NT2/D1 (cell line): ENCODE data around the gene ARL15.

Experiments
- DNase-seq: peaks from one replicate; pipeline ENCODE4 v3.0.0-alpha.2; 2011; ENCODE audit warnings: low read depth, low spot score
- H3K27me3 ChIP-seq: 2 replicates; pipeline ENCODE4 v1.6.0; 2011; ENCODE audit warnings: mild to moderate bottlenecking; ENCODE audit not compliant: insufficient read length, insufficient read depth
- H3K36me3 ChIP-seq: 2 replicates; pipeline ENCODE4 v1.6.1; 2011; ENCODE audit warnings: mild to moderate bottlenecking, low read length, mixed read lengths; ENCODE audit not compliant: insufficient read depth, insufficient read length
- H3K4me1 ChIP-seq: 2 replicates; pipeline ENCODE4 v1.5.1; 2011; ENCODE audit not compliant: insufficient read depth, insufficient read length
- H3K4me3 ChIP-seq: 2 replicates; pipeline ENCODE4 v1.5.1; 2011; ENCODE audit warnings: low read depth; ENCODE audit not compliant: insufficient read length
- H3K9ac ChIP-seq: 2 replicates; pipeline ENCODE4 v1.6.0; 2011; ENCODE audit warnings: low read depth; ENCODE audit not compliant: insufficient read length
- H3K9me3 ChIP-seq: 2 replicates; pipeline ENCODE4 v1.5.1; 2011; ENCODE audit warnings: mild to moderate bottlenecking, low read length; ENCODE audit not compliant: insufficient read depth
- SUZ12 ChIP-seq: IDR thresholded peaks from 2 replicates; pipeline ENCODE4 v1.6.1; 2011; ENCODE audit not compliant: insufficient read length, insufficient read depth; ENCODE audit errors: extremely low read depth
- YY1 ChIP-seq: IDR thresholded peaks from 2 replicates; pipeline ENCODE4 v1.6.1; 2011; ENCODE audit not compliant: insufficient read length, insufficient read depth
- ZNF274 ChIP-seq: IDR thresholded peaks from 2 replicates; pipeline ENCODE4 v1.6.1; 2011; ENCODE audit warnings: mild to moderate bottlenecking, low read depth, low read length

The ARL15 gene

GRCh38 chr5:54162184-54162583 lies 148.2 kb downstream of the ARL15 start:
- Histone ChIP-seq H3K9me3 (no peaks in the 10 kb centered on the region), H3K9ac (no peak overlapping the region), H3K36me3 (no peaks in the 10 kb centered on the region), H3K27me3 (no peaks in the 10 kb centered on the region), H3K4me1 (no peaks in the 10 kb centered on the region), H3K4me3 (no peak overlapping the region)
- TF ChIP-seq YY1 (no peak), SUZ12 (no peak), ZNF274 (no peak)
- DNase-seq = no peak

GRCh38 chr5:54160329-54160728 lies 150.0 kb downstream of the ARL15 start:
- no peak for DNase-seq
- H3K9me3 ChIP-seq = no peaks in the 10 kb centered on the region
- H3K36me3 ChIP-seq = peaks cover 3% of the 10 kb centered on the region
- H3K9ac ChIP-seq = no peak overlapping the region
- H3K4me3 ChIP-seq = no peak overlapping the region
- no peaks in the 10 kb centered on the region for H3K27me3 ChIP-seq
- H3K4me1 ChIP-seq = no peaks in the 10 kb centered on the region
- no peak for TF ChIP-seq ZNF274
- no peak for TF ChIP-seq YY1
- TF ChIP-seq SUZ12 = no peak

- Histone ChIP-seq H3K9ac (no peak overlapping the region), H3K4me1 (no peaks in the 10 kb centered on the region), H3K4me3 (no peak overlapping the region), H3K9me3 (no peaks in the 10 kb centered on the region), H3K36me3 (peaks cover 3% of the 10 kb centered on the region), H3K27me3 (no peaks in the 10 kb centered on the region)
- no peak for DNase-seq
- TF ChIP-seq ZNF274 (no peak), YY1 (no peak), SUZ12 (no peak)
Observed at GRCh38 chr5:54159893-54160195, 150.5 kb downstream of the ARL15 start.

- no peak for DNase-seq
- Histone ChIP-seq H3K4me1 (no peaks in the 10 kb centered on the region), H3K27me3 (no peaks in the 10 kb centered on the region), H3K36me3 (peaks cover 3% of the 10 kb centered on the region), H3K9ac (no peak overlapping the region), H3K9me3 (no peaks in the 10 kb centered on the region), H3K4me3 (no peak overlapping the region)
- TF ChIP-seq ZNF274 = no peak
- no peak for TF ChIP-seq YY1
- TF ChIP-seq SUZ12 = no peak
Observed at GRCh38 chr5:54159153-54159892, 151.1 kb downstream of the ARL15 start.

- Histone ChIP-seq H3K9me3 (no peaks in the 10 kb centered on the region), H3K4me1 (no peaks in the 10 kb centered on the region), H3K4me3 (no peak overlapping the region), H3K36me3 (peaks cover 3% of the 10 kb centered on the region), H3K9ac (no peak overlapping the region), H3K27me3 (no peaks in the 10 kb centered on the region)
- TF ChIP-seq ZNF274 = no peak
- no peak for TF ChIP-seq SUZ12
- TF ChIP-seq YY1 = no peak
- DNase-seq = no peak
Observed at GRCh38 chr5:54156577-54156976, 153.8 kb downstream of the ARL15 start.

- Histone ChIP-seq H3K9me3 (no peaks in the 10 kb centered on the region), H3K9ac (no peak overlapping the region), H3K36me3 (no peaks in the 10 kb centered on the region), H3K4me3 (no peak overlapping the region), H3K27me3 (no peaks in the 10 kb centered on the region), H3K4me1 (no peaks in the 10 kb centered on the region)
- DNase-seq = no peak
- TF ChIP-seq SUZ12 (no peak), ZNF274 (no peak), YY1 (no peak)
Observed at GRCh38 chr5:54150841-54151240, 159.5 kb downstream of the ARL15 start.

- TF ChIP-seq ZNF274 = no peak
- no peaks in the 10 kb centered on the region for H3K36me3 ChIP-seq
Observed at GRCh38 chr5:54148858-54149257, 161.5 kb downstream of the ARL15 start.

More at GRCh38 chr5:54148858-54149257, 161.5 kb downstream of the ARL15 start:
- no peak overlapping the region for H3K9ac ChIP-seq
- DNase-seq = no peak
- H3K27me3 ChIP-seq = no peaks in the 10 kb centered on the region
- no peaks in the 10 kb centered on the region for H3K4me1 ChIP-seq
- H3K9me3 ChIP-seq = no peaks in the 10 kb centered on the region
- H3K4me3 ChIP-seq = no peak overlapping the region
